ENCODE measurements around the gene DBF4. TPM values are rescaled to one million over a fixed set of nuclear protein-coding genes. Genes with fewer than 3 reads are reported as not detected.
"Not testable (repeated sequence)": the region's sequence is repeated elsewhere in the genome, so short reads cannot be mapped to it uniquely, and the experiment has no call there.

The DBF4 gene
- total RNA-seq, 2 experiments from 2014 or later, result 74.6 to 76.6 TPM

- CTCF ChIA-PET, result interaction anchor here (0.9 kb wide), 1 partner anchor 10 kb away, joined by 5 read pairs; no protein-coding TSS in a partner anchor
- POLR2A ChIA-PET, result interaction anchor here (1.0 kb wide), 1 partner anchor 166 kb away, joined by 3 read pairs; no protein-coding TSS in a partner anchor
These were observed 59.1 kb downstream of the DBF4 start for GRCh38 chr7:87935384-87935706.

DNA sequence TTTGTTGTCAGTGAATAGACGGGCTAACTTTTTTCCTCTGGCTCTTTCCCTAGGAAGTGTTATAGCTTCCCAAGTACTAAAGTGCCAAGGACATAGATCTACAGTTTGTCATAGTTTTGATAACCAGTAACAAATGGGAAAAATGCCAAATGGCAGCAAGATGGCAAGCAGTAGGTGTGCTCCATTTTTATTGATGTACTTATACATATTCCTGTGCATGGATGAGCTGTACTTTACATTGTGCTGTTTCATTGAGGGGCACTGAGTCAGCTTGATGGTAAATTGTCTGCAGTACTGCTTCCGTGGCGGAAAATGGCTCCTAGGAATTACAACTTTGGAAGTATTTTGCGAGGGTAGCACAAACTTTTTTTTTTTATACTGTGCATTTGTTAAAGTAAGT, 64.8 kb downstream of the DBF4 start:
- POLR2A ChIA-PET, result no interaction called here
- CTCF ChIA-PET, result no interaction called here

DNA sequence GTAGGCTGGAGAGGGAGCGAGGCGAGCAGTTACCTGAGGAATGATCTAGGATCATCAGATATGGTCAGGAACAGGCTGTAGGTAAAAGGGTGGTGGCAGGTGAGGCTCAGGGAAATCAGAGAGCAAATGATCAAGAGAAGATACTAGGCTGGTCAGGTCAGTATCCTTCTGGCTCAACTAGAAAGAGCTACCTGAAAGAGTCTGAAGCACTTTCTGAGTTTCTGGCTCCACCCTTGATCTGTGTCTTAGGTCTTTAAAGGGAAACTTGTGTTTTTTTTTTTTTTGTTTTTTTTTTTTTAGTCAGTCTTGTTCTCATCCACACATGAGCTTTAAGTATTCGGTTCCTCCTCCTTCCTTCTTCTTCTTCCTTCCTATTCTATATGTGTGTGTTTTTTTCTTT, 68.3 kb downstream of the DBF4 start:
- POLR2A ChIA-PET, result interaction anchor here (0.6 kb wide), 1 partner anchor 161 kb away, joined by 4 read pairs; no protein-coding TSS in a partner anchor
- CTCF ChIA-PET, result no interaction called here

- CTCF ChIA-PET, POLR2A ChIA-PET: not testable (repeated sequence)
These were observed 69.6 kb downstream of the DBF4 start for GRCh38 chr7:87945926-87946325.

- POLR2A ChIA-PET, result no interaction called here
- CTCF ChIA-PET, result no interaction called here
These were observed 72.1 kb downstream of the DBF4 start for GRCh38 chr7:87948371-87948770.

Other genes starting within 250 kb of the DBF4 start
- gene RUNDC3B, start 248.1 kb upstream of the DBF4 start, total RNA-seq, result under 1 TPM; 0.75 to 0.89 TPM
- gene SLC25A40, start 133 bp upstream of the DBF4 start, total RNA-seq, result 10 to 100 TPM; 34.5 to 35.0 TPM
- 1 to 10 TPM; 4.8 to 6.0 TPM for gene ADAM22, start 57.8 kb downstream of the DBF4 start, total RNA-seq